ENCODE results near the gene MYB.

The MYB gene

DNA sequence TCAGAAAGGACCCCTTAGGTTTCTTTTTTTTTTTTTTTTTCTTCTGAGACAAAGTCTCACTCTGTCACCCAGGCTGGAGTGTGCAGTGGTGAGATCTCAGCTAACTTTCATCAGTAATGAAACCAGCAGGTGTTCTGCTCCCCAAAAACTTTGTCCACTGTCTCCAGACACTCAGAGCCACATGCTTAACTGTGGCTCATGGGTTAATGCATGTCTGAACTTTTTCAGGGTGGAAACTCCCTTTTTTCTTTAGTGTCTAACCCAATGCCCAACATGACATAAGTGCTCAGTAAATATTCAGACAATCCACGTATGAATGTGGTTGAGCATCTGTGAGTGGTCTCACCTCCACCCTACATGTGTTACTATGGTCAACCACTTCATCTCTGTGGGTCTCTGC is 45.4 kb downstream of the MYB start:
- DNase-seq (ENCODE audit: low read depth, low spot score): no peak
- H3K4me3 ChIP-seq (ENCODE audit: low read depth, low read length): no peak overlapping the region
- ChIA-PET POLR2A (no interaction called here), CTCF (no interaction called here)
- TF ChIP-seq, protein P1, sequence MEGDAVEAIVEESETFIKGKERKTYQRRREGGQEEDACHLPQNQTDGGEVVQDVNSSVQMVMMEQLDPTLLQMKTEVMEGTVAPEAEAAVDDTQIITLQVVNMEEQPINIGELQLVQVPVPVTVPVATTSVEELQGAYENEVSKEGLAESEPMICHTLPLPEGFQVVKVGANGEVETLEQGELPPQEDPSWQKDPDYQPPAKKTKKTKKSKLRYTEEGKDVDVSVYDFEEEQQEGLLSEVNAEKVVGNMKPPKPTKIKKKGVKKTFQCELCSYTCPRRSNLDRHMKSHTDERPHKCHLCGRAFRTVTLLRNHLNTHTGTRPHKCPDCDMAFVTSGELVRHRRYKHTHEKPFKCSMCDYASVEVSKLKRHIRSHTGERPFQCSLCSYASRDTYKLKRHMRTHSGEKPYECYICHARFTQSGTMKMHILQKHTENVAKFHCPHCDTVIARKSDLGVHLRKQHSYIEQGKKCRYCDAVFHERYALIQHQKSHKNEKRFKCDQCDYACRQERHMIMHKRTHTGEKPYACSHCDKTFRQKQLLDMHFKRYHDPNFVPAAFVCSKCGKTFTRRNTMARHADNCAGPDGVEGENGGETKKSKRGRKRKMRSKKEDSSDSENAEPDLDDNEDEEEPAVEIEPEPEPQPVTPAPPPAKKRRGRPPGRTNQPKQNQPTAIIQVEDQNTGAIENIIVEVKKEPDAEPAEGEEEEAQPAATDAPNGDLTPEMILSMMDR (IDR thresholded peaks at IDR 0.05; ENCODE audit: insufficient read depth, low read length, missing control alignments): no peak

DNA sequence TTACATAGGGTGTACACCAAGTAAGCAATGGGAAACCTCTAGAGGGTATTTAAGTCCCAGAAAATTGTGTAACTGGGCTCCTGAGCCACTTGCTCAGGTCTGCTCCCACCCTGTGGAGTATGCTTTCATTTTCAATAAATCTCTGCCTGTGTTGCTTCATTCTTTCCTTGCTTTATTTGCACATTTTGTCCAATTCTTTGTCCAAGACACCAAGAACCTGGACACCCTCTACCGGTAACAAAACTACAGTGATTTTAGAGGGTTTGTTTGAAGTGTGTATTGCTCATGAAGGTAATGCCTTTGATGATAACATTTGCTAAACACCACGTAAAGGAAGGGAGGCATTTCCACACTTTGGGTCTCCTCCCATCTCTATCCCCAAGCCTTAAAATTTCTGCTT is 46.2 kb downstream of the MYB start:
- DNase-seq (ENCODE audit: low read depth, low spot score): no peak
- ChIA-PET POLR2A (no interaction called here), CTCF (interaction anchor here (1.2 kb wide), 1 partner anchor 14 kb away, joined by 3 read pairs; no protein-coding TSS in a partner anchor)
- TF ChIP-seq, protein P1 (IDR thresholded peaks at IDR 0.05; ENCODE audit: insufficient read depth, low read length, missing control alignments): no peak
- H3K4me3 ChIP-seq (ENCODE audit: low read depth, low read length): no peak overlapping the region

DNA sequence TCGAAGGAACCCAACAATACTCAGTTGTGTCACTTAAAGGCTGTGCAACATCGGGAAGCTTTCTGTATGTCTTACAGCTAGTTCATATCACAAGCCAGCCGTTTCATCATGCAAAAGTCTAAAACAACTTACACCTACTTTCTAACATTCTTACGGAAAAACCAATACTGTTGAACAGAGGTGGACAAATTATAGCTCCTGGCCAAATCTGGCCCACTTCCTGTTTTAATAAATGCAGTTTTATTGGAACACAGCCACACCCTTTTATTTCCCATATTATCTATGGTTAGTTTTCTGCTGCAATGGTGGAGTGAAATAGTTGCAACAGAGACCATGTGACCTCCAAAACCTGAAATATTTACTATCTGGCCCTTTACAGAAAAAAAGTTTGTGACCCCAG is 46.6 kb downstream of the MYB start:
- POLR2A ChIA-PET: no interaction called here
- CTCF ChIA-PET: interaction anchor here (1.2 kb wide), 1 partner anchor 15 kb away, joined by 3 read pairs; no protein-coding TSS in a partner anchor
- no peak for DNase-seq (ENCODE audit: low read depth, low spot score)
- TF ChIP-seq, protein P1 (IDR thresholded peaks at IDR 0.05; ENCODE audit: insufficient read depth, low read length, missing control alignments): no peak
- no peak overlapping the region for H3K4me3 ChIP-seq (ENCODE audit: low read depth, low read length)

DNA sequence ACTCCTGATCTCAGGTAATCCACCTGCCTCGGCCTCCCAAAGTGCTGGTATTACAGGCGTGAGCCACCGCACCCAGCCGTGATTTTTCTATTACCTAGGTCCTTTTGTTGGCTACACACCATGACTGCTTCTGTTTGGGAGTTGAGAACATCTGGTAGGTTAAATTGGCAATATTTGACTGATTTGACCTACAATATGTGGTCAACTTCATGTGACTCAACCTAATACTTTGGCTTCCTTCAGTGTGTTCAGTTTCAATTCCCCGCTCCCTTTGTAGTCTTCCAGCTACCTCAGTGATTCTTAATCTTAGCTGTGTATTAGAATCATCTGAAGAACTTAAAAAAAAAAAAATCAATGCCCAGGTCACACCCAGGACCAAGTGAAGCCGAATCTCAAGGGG is 47.4 kb downstream of the MYB start:
- TF ChIP-seq, protein P1 (IDR thresholded peaks at IDR 0.05; ENCODE audit: insufficient read depth, low read length, missing control alignments): no peak
- ChIA-PET POLR2A (no interaction called here), CTCF (interaction anchor here (1.2 kb wide), 1 partner anchor 15 kb away, joined by 3 read pairs; no protein-coding TSS in a partner anchor)
- H3K4me3 ChIP-seq (ENCODE audit: low read depth, low read length): no peak overlapping the region
- no peak for DNase-seq (ENCODE audit: low read depth, low spot score)

DNA sequence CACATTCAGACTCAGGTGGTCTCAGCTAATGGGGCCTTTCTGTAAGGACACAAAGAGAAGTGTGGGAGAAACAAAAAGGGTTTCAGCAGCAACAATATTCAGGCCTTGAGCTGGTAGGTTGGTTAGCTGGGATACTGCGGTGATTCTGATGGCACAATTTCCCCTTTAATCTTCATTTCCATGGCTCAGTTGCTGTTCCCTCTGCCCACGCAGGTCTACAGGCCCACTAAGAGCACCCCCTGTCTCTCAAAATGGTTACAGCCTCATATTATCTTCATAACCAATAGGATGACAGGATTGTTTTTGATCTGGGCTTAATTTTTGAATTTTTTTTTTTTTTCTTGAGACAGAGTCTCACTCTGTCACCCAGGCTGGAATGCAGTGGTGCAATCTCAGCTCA is 48.9 kb downstream of the MYB start:
- DNase-seq (ENCODE audit: low read depth, low spot score): no peak
- H3K4me3 ChIP-seq (ENCODE audit: low read depth, low read length): no peak overlapping the region
- ChIA-PET CTCF (interaction anchor here (1.1 to 2.0 kb wide), 3 partner anchors 9 to 16 kb away, joined by 4 to 5 read pairs (median 4); no protein-coding TSS in a partner anchor), POLR2A (no interaction called here)
- TF ChIP-seq, protein P1 (IDR thresholded peaks at IDR 0.05; ENCODE audit: insufficient read depth, low read length, missing control alignments): no peak

DNA sequence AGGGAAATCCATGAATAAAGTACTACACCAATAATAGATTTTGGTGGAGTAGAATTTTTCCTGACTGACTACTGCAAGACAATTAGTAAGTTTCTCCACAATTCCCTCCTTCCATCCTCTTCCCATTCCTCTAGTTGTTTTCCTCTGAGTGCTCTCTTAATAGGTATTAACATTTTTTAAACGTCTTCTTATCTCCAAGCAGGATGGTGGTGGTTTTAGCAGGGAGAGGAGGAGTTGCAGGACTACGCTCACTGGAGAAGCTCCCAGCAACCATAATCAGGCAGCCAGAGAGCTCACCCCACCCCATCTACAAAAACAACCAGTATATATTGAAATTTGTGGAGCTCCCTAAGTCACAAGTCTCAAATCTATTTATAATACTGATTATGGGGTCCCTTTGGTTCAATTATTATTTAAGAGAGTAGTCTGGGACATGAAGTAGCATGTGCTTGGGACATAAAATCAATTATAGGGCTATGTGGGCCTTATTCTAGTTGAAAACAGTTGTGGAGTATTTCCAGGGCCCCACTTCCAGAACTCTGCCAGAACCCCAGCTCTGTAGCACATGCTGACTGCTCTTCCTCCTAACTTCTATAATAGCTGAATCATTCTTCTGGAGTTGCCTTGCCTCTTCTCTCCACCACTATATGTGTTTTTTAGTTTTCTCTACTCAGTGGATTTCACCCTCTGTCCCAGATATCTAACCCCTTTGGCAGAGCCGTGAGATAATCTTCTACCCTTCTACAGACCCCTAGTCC is 49.8 kb downstream of the MYB start:
- H3K4me3 ChIP-seq (ENCODE audit: low read depth, low read length): no peak overlapping the region
- CTCF ChIA-PET: interaction anchor here (1.1 to 2.0 kb wide), 3 partner anchors 9 to 17 kb away, joined by 4 to 5 read pairs (median 4); no protein-coding TSS in a partner anchor
- no peak for DNase-seq (ENCODE audit: low read depth, low spot score)
- POLR2A ChIA-PET: interaction anchor here (0.7 to 1.2 kb wide), 2 partner anchors 18 to 25 kb away, joined by 3 read pairs; no protein-coding TSS in a partner anchor
- TF ChIP-seq, protein P1 (IDR thresholded peaks at IDR 0.05; ENCODE audit: insufficient read depth, low read length, missing control alignments): no peak

All from AG04449 (cell line).